Left hindlimb (tissue), 1 donor: ENCODE results near the gene ID4.
A peak's percentile ranks its signal among the peaks of the same experiment; 100 is the strongest.

ENCODE experiments used
- DNase-seq: peaks from one replicate; pipeline ENCODE4 v3.0.0-alpha.2; 2018

Gene ID4

GRCh38 chr6:19836799-19837510 lies at the start of gene ID4:
TSS of gene ID4 (plus strand) at chr6:19837370. CDS start at chr6:19837755, 385 bp downstream.
- DNase-seq = peak; percentile 98

GRCh38 chr6:19788686-19789085 lies 48.5 kb upstream of the ID4 start:
- DNase-seq = no peak

- no peak for DNase-seq
These were observed 47.9 kb upstream of the ID4 start for GRCh38 chr6:19789100-19789803.

- DNase-seq = no peak
These were observed 45.9 kb upstream of the ID4 start for GRCh38 chr6:19791267-19791666.

GRCh38 chr6:19795211-19795610 lies 42.0 kb upstream of the ID4 start:
- no peak for DNase-seq

- no peak for DNase-seq
These were observed 40.7 kb upstream of the ID4 start for GRCh38 chr6:19796452-19796851.

- no peak for DNase-seq
These were observed 38.8 kb upstream of the ID4 start for GRCh38 chr6:19798362-19798761.

GRCh38 chr6:19802656-19803055 lies 34.5 kb upstream of the ID4 start:
- DNase-seq = no peak

GRCh38 chr6:19803331-19804204 lies 33.6 kb upstream of the ID4 start:
- DNase-seq = no peak

- DNase-seq = peak; percentile 98
These were observed 32.7 kb upstream of the ID4 start for GRCh38 chr6:19804205-19805128.

- DNase-seq = no peak
These were observed 32.1 kb upstream of the ID4 start for GRCh38 chr6:19805129-19805481.

- DNase-seq = no peak
These were observed 30.2 kb upstream of the ID4 start for GRCh38 chr6:19806971-19807396.

- DNase-seq = no peak
These were observed 25.6 kb upstream of the ID4 start for GRCh38 chr6:19811397-19812079.

- DNase-seq = no peak
These were observed 24.6 kb upstream of the ID4 start for GRCh38 chr6:19812512-19813119.

- no peak for DNase-seq
These were observed 18.4 kb upstream of the ID4 start for GRCh38 chr6:19818805-19819204.

GRCh38 chr6:19824058-19824807 lies 12.9 kb upstream of the ID4 start:
- no peak for DNase-seq

GRCh38 chr6:19827247-19827646 lies 9.9 kb upstream of the ID4 start:
- no peak for DNase-seq

GRCh38 chr6:19827903-19828302 lies 9.3 kb upstream of the ID4 start:
- DNase-seq = no peak

GRCh38 chr6:19830171-19830570 lies 7.0 kb upstream of the ID4 start:
- no peak for DNase-seq

- DNase-seq = no peak
These were observed 5.8 kb upstream of the ID4 start for GRCh38 chr6:19831358-19831757.

- DNase-seq = no peak
These were observed 3.2 kb upstream of the ID4 start for GRCh38 chr6:19833947-19834346.
